H1 (cell line): ENCODE results near the gene CHST11. TPM values are rescaled to one million over a fixed set of nuclear protein-coding genes. Genes with fewer than 3 reads are reported as not detected.

Experiments used
- CTCF ChIA-PET: fragments of 300-600 bp; sonication (Branson Sonifier 250); formaldehyde crosslinking; loops from one replicate; lab custom pipeline; 2021; ENCODE audit not compliant: partially characterized antibody; lab: Charles Lee
- POLR2A ChIA-PET: fragments of 300-600 bp; sonication (Branson Sonifier 250); formaldehyde crosslinking; loops from one replicate; lab custom pipeline; 2021; ENCODE audit warnings: inconsistent platforms; ENCODE audit not compliant: partially characterized antibody; lab: Charles Lee
- DNase-seq, 2 experiments: peaks; one replicate each; pipeline versions ENCODE4 v3.0.0 to v3.0.0-alpha.2; 2010 to 2022; ENCODE audit warnings: low spot score in 2 of 2, low read depth in 1 of 2, mixed read lengths in 1 of 2
- FAIRE-seq: peaks from 2 replicates; lab custom pipeline; 2011; peaks lifted over from hg19 to GRCh38; lab: Jason Lieb, UNC
- H2AFZ ChIP-seq: 2 replicates; pipeline ENCODE4 v1.8.1; 2012; ENCODE audit warnings: low read length, inconsistent platforms
- H2AK5ac ChIP-seq: 2 replicates; pipeline ENCODE4 v1.6.1; 2013; ENCODE audit warnings: low read depth, low read length
- H2BK120ac ChIP-seq: replicated peaks from 2 replicates; pipeline ENCODE3; 2013; ENCODE audit warnings: low read depth, low read length, inconsistent platforms
- H2BK12ac ChIP-seq: 2 replicates; pipeline ENCODE4 v1.6.1; 2013; ENCODE audit warnings: low read depth, low read length
- H2BK15ac ChIP-seq: 2 replicates; pipeline ENCODE4 v1.6.1; 2013; ENCODE audit warnings: low read length
- H2BK20ac ChIP-seq: 2 replicates; pipeline ENCODE4 v1.6.1; 2013; ENCODE audit warnings: low read length
- H2BK5ac ChIP-seq: 2 replicates; pipeline ENCODE4 v1.6.1; 2013; ENCODE audit warnings: low read depth, low read length
- H3K14ac ChIP-seq: 2 replicates; pipeline ENCODE4 v1.6.1; 2013; ENCODE audit warnings: inconsistent platforms; ENCODE audit not compliant: insufficient read length
- H3K18ac ChIP-seq: 2 replicates; pipeline ENCODE4 v1.6.1; 2013; ENCODE audit warnings: low read length; ENCODE audit errors: extremely low read depth
- H3K23ac ChIP-seq: 2 replicates; pipeline ENCODE4 v1.6.1; 2013; ENCODE audit warnings: inconsistent platforms; ENCODE audit not compliant: insufficient read length
- H3K23me2 ChIP-seq: 2 replicates; pipeline ENCODE4 v1.6.1; 2013; ENCODE audit warnings: low read depth, low read length
- H3K27ac ChIP-seq: 2 replicates; pipeline ENCODE4 v1.6.1; 2011; ENCODE audit warnings: low read depth, low read length, inconsistent platforms
- H3K27me3 ChIP-seq, 4 experiments: replicated peaks in 1 of 4; 1 replicate in 1 of 4; 2 replicates in 3 of 4; pipeline versions ENCODE4 v1.6.1 to v1.8.1; 2011 to 2013; ENCODE audit warnings: low read length in 3 of 4, mild to moderate bottlenecking in 3 of 4, inconsistent platforms in 2 of 4, mixed read lengths in 2 of 4, moderate library complexity in 1 of 4; ENCODE audit not compliant: control insufficient read depth in 3 of 4, insufficient read depth in 3 of 4; ENCODE audit errors: extremely low read depth in 1 of 4
- H3K36me3 ChIP-seq, 4 experiments: 2 replicates each; pipeline versions ENCODE4 v1.6.1 to v1.8.1; 2011 to 2013; ENCODE audit warnings: mild to moderate bottlenecking in 4 of 4, low read length in 3 of 4, moderate library complexity in 2 of 4, control low read depth in 1 of 4, inconsistent platforms in 1 of 4; ENCODE audit not compliant: insufficient read depth in 4 of 4, control insufficient read depth in 2 of 4
- H3K4ac ChIP-seq: replicated peaks from 2 replicates; pipeline ENCODE3; 2013; ENCODE audit warnings: low read length, low read depth, mixed read lengths, inconsistent platforms; ENCODE audit not compliant: insufficient read length
- H3K4me1 ChIP-seq, 4 experiments: replicated peaks in 1 of 4; 1 replicate in 1 of 4; 2 replicates in 3 of 4; pipeline versions ENCODE4 v1.6.1 to v1.8.1; 2011 to 2013; ENCODE audit warnings: low read length in 3 of 4, inconsistent platforms in 2 of 4, mixed read lengths in 1 of 4; ENCODE audit not compliant: insufficient read depth in 4 of 4, control insufficient read depth in 3 of 4
- H3K4me2 ChIP-seq, 2 experiments: 2 replicates each; pipeline versions ENCODE4 v1.6.1 to v1.8.1; 2011 to 2013; ENCODE audit warnings: low read depth in 2 of 2, low read length in 2 of 2, control low read depth in 1 of 2, inconsistent platforms in 1 of 2, mild to moderate bottlenecking in 1 of 2; ENCODE audit not compliant: insufficient read depth in 1 of 2
- H3K4me3 ChIP-seq, 4 experiments: fragments of 200-600, 300-600 bp in 1 of 4; sonication (generic), shearing (Covaris generic), sonication (Bioruptor Twin) in 1 of 4; 2 replicates each; pipeline versions ENCODE4 v1.5.1 to v1.8.1; 2011 to 2016; ENCODE audit warnings: low read length in 4 of 4, low read depth in 3 of 4, control low read depth in 2 of 4, inconsistent platforms in 2 of 4, mild to moderate bottlenecking in 2 of 4, mixed read lengths in 1 of 4, moderate library complexity in 1 of 4; ENCODE audit not compliant: insufficient read depth in 2 of 4; ENCODE audit errors: extremely low read depth in 1 of 4
- H3K56ac ChIP-seq: replicated peaks from 2 replicates; pipeline ENCODE3; 2013; ENCODE audit warnings: low read depth, mild to moderate bottlenecking, mixed read lengths, low read length, inconsistent platforms; ENCODE audit not compliant: insufficient read length
- H3K79me1 ChIP-seq: 2 replicates; pipeline ENCODE4 v1.6.1; 2013; ENCODE audit warnings: low read depth, low read length, control low read depth
- H3K79me2 ChIP-seq, 2 experiments: 2 replicates each; pipeline versions ENCODE4 v1.6.1 to v1.8.1; 2012 to 2013; ENCODE audit warnings: low read length in 2 of 2, mild to moderate bottlenecking in 2 of 2, inconsistent platforms in 1 of 2; ENCODE audit not compliant: insufficient read depth in 2 of 2, control insufficient read depth in 1 of 2
- H3K9ac ChIP-seq, 4 experiments: replicated peaks in 1 of 4; 1 replicate in 1 of 4; 2 replicates in 3 of 4; pipeline versions ENCODE4 v1.6.1 to v1.8.1; 2011 to 2013; ENCODE audit warnings: low read depth in 3 of 4, low read length in 3 of 4, control low read depth in 2 of 4, mild to moderate bottlenecking in 2 of 4, moderate library complexity in 2 of 4, inconsistent platforms in 1 of 4; ENCODE audit errors: extremely low read depth in 1 of 4
- H3K9me3 ChIP-seq, 2 experiments: 2 replicates each; pipeline versions ENCODE4 v1.6.1 to v1.8.1; 2012 to 2013; ENCODE audit warnings: mild to moderate bottlenecking in 2 of 2, moderate library complexity in 2 of 2, control low read depth in 1 of 2, inconsistent platforms in 1 of 2, low read depth in 1 of 2, low read length in 1 of 2, mixed read lengths in 1 of 2; ENCODE audit not compliant: insufficient read depth in 2 of 2
- H4K20me1 ChIP-seq, 2 experiments: replicated peaks in 1 of 2; 2 replicates each; pipeline versions ENCODE3 to v1.8.1; 2011 to 2013; ENCODE audit warnings: inconsistent platforms in 2 of 2, low read length in 2 of 2, mild to moderate bottlenecking in 1 of 2; ENCODE audit not compliant: insufficient read depth in 2 of 2, control insufficient read depth in 1 of 2
- H4K5ac ChIP-seq: 2 replicates; pipeline ENCODE4 v1.6.1; 2013; ENCODE audit warnings: low read length, low read depth, mixed read lengths, inconsistent platforms; ENCODE audit not compliant: insufficient read length
- H4K8ac ChIP-seq: 2 replicates; pipeline ENCODE4 v1.8.0; 2013; ENCODE audit warnings: mild to moderate bottlenecking, moderate library complexity, low read length, inconsistent platforms; ENCODE audit not compliant: insufficient read depth; ENCODE audit errors: extremely low read depth
- H4K91ac ChIP-seq: replicated peaks from 2 replicates; pipeline ENCODE3; 2013; ENCODE audit warnings: low read length, mixed read lengths, inconsistent platforms; ENCODE audit not compliant: insufficient read length
- GABPA ChIP-seq: IDR thresholded peaks from 2 replicates; pipeline ENCODE4 v1.6.1; 2011; ENCODE audit warnings: mild to moderate bottlenecking, low read length, moderate library complexity, borderline replicate concordance; ENCODE audit not compliant: insufficient read depth
- WGBS, 2 experiments: shearing (Covaris generic) in 1 of 2; methylation state at CpG; one replicate each; pipeline versions ENCODE4 v1.1.6 to v1.1.7; 2013 to 2015; ENCODE audit warnings: low lambda C conversion rate in 2 of 2, mixed read lengths in 2 of 2, inconsistent platforms in 1 of 2, low coverage in 1 of 2, missing lambda C conversion rate in 1 of 2; ENCODE audit not compliant: insufficient replicate concordance in 2 of 2, insufficient coverage in 1 of 2, insufficient read length in 1 of 2; ENCODE audit errors: extremely low coverage in 1 of 2, missing lambda C conversion rate in 1 of 2; 5-methylcytosine and 5-hydroxymethylcytosine counted together
- polyA plus RNA-seq, 7 experiments: library from polyadenylated mRNA; depleted of rRNA in 3 of 7; stranded (reverse) in 5 of 7; unstranded in 2 of 7; fragments of >200 nt in 5 of 7; fragments of 200-250 nt in 2 of 7; gene quantifications; 1 replicate in 5 of 7; 2 replicates in 1 of 7; 4 replicates in 1 of 7; pipeline versions ENCODE4 v1.2.1 to v1.2.3, GENCODE V29; 2011 to 2013; ENCODE audit warnings: missing spikeins in 2 of 7, mixed read lengths in 2 of 7
- total RNA-seq: library from RNA; stranded (reverse); fragmentation: NEBNext Ultra II Directional; extraction: Animal tissue kit (Norgen Biotek cat#: 25700); gene quantifications from 2 replicates; pipeline ENCODE4 v1.2.1, GENCODE V29; 2021

Gene CHST11
- total and polyA plus RNA-seq, 2 of the 8 experiments (the other 6 are each of a cell fraction or from before 2014, with no cell fraction given) = 14.4 to 20.8 TPM

DNA sequence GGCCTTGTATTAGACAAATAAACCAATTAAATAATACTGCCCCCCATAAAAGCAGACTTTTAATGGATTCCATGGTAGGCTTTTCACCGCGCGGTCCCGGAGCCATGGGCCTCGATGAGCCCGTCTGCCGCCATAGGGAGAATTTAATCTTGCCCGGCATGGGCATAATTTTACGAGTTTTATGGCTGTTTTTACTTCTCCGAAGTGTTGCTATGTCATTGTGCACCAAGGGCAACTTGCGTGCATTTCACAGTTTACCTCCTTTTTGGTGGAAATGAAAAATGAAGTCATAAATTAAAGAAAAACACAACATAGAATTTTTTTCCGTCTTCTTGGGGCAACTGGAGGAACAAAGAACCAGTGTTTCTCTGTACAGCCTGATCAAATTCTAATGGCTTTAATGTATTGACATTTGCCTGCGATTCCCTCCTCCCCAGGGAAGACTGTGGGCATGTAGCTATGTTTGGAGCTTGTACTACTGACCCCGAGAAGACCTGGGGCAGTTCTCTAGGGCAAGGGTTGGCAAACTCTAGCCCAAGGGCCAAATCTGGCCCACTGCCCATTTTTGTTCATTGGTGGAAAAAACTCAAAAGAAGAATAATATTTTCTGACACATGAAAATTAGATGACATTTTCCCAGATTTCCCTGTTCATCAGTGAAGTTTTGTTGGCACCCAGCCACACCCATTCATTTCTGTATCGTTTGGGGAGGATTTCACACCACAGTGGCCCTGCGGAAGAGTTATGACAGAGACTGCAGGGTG lies 142.7 kb downstream of the CHST11 start:
- CTCF ChIA-PET = interaction anchor here (0.7 kb wide), 1 partner anchor 105 kb away, joined by 3 read pairs; no protein-coding TSS in a partner anchor
- Histone ChIP-seq H4K5ac (no peak overlapping the region), H3K23ac (no peak overlapping the region), H2BK20ac (no peak overlapping the region), H3K79me2 (0 out of 4 replicates have a peak, but pooled peaks cover 0 to 2% of the 10 kb centered on the region in 2 experiments), H2BK5ac (no peak overlapping the region), H3K36me3 (no peaks in the 10 kb centered on the region), H4K8ac (no peak overlapping the region; the same call in 1 of the 2 replicates), H2BK15ac (no peak overlapping the region), H3K4ac (no peak overlapping the region), H3K14ac (no peak overlapping the region), H2AK5ac (no peak overlapping the region), H3K27ac (no peak overlapping the region), H3K9ac (no peak overlapping the region), H4K20me1 (no peaks in the 10 kb centered on the region), H3K23me2 (no peaks in the 10 kb centered on the region; the same call in 1 of the 2 replicates), H3K9me3 (no peaks in the 10 kb centered on the region; a peak in 1 of 4 replicates), H4K91ac (no peak overlapping the region), H3K4me1 (peaks cover 2 to 9% (median 5%) of the 10 kb centered on the region in 4 experiments; a peak in 5 of 7 replicates), H2BK120ac (no peak overlapping the region), H3K18ac (no peak overlapping the region), H3K56ac (no peak overlapping the region), H2AFZ (no peak overlapping the region), H3K27me3 (no peaks in the 10 kb centered on the region), H3K79me1 (0 out of 2 replicates have a peak, but pooled peaks cover 4% of the 10 kb centered on the region), H2BK12ac (no peak overlapping the region), H3K4me2 (no peak overlapping the region), H3K4me3 (no peak overlapping the region)
- DNase-seq (no peak), FAIRE-seq (no peak)
- POLR2A ChIA-PET = no interaction called here
- 98% methylated on average over 16 of the region's 16 CpGs; no CpG with 5 or more reads in 1 of the 2 experiments for WGBS, 2 experiments
- no peak for TF ChIP-seq GABPA
